GM23338 (cell line): ENCODE data around the gene LGALSL. TPM values are rescaled to one million over a fixed set of nuclear protein-coding genes. Genes with fewer than 3 reads are reported as not detected.
A peak's percentile ranks its signal among the peaks of the same experiment; 100 is the strongest.

ENCODE experiments used
- ATAC-seq: fragments of 200-7000 bp; cut with Tn5 transposase; 3 replicates; pipeline ENCODE4 v1.9.1; 2020
- DNase-seq: peaks from one replicate; pipeline ENCODE4 v3.0.0-alpha.2; 2015; ENCODE audit warnings: low spot score
- H2AFZ ChIP-seq: fragments of 200-600 bp; sonication (generic); 2 replicates; pipeline ENCODE4 v1.8.0; 2016; ENCODE audit warnings: antibody characterized with exemption, mild to moderate bottlenecking, moderate library complexity
- H3F3A ChIP-seq: fragments of 200-600 bp; sonication (generic); replicated peaks from 2 replicates; pipeline ENCODE4 v1.8.0; 2017; ENCODE audit warnings: antibody characterized with exemption, mixed run types, low read depth
- H3K27ac ChIP-seq: fragments of 200-600 bp; sonication (generic); 2 replicates; pipeline ENCODE4 v1.6.1; 2016; ENCODE audit warnings: low read depth
- H3K27me3 ChIP-seq: fragments of 200-600 bp; sonication (generic); 2 replicates; pipeline ENCODE4 v1.8.0; 2016; ENCODE audit warnings: mild to moderate bottlenecking, mixed run types, moderate library complexity; ENCODE audit not compliant: insufficient read depth
- H3K36me3 ChIP-seq: fragments of 200-600 bp; sonication (generic); 2 replicates; pipeline ENCODE4 v1.8.0; 2016; ENCODE audit warnings: mild to moderate bottlenecking; ENCODE audit not compliant: insufficient read depth
- H3K4me1 ChIP-seq: fragments of 200-600 bp; sonication (generic); 2 replicates; pipeline ENCODE4 v1.8.0; 2016; ENCODE audit warnings: mild to moderate bottlenecking, moderate library complexity; ENCODE audit not compliant: insufficient read depth
- H3K4me2 ChIP-seq: fragments of 200-600 bp; sonication (generic); 2 replicates; pipeline ENCODE4 v1.7.1; 2017; ENCODE audit warnings: mixed run types
- H3K4me3 ChIP-seq: fragments of 200-600 bp; sonication (generic); 2 replicates; pipeline ENCODE4 v1.6.1; 2016; ENCODE audit warnings: mixed run types
- H3K79me2 ChIP-seq: fragments of 200-600 bp; sonication (generic); replicated peaks from 2 replicates; pipeline ENCODE4 v1.8.0; 2017; ENCODE audit warnings: mild to moderate bottlenecking; ENCODE audit not compliant: insufficient read depth
- H3K9me2 ChIP-seq: fragments of 200-600 bp; sonication (generic); 2 replicates; pipeline ENCODE4 v1.8.0; 2017; ENCODE audit not compliant: insufficient read depth
- H4K20me1 ChIP-seq: fragments of 200-600 bp; sonication (generic); replicated peaks from 2 replicates; pipeline ENCODE4 v1.8.0; 2017; ENCODE audit warnings: mild to moderate bottlenecking; ENCODE audit not compliant: insufficient read depth
- H3K27ac Mint-ChIP-seq: 2 replicates; pipeline ENCODE4 v1.8.0; 2020; ENCODE audit warnings: inconsistent platforms, mild to moderate bottlenecking, moderate library complexity, mixed read lengths
- H3K27me3 Mint-ChIP-seq: 3 replicates; pipeline ENCODE4 v1.8.0; 2022; ENCODE audit warnings: low read depth, mild to moderate bottlenecking, moderate library complexity, mixed read lengths, inconsistent platforms; ENCODE audit not compliant: insufficient read depth, poor library complexity
- H3K36me3 Mint-ChIP-seq: 3 replicates; pipeline ENCODE4 v1.8.0; 2021; ENCODE audit warnings: low read depth, mild to moderate bottlenecking, inconsistent platforms, moderate library complexity, mixed read lengths
- H3K4me1 Mint-ChIP-seq: 3 replicates; pipeline ENCODE4 v1.8.0; 2020; ENCODE audit warnings: mild to moderate bottlenecking, inconsistent platforms, mixed read lengths
- H3K4me3 Mint-ChIP-seq: 3 replicates; pipeline ENCODE4 v1.8.0; 2021; ENCODE audit warnings: moderate library complexity, mild to moderate bottlenecking, inconsistent platforms, mixed read lengths
- H3K9me3 Mint-ChIP-seq: 3 replicates; pipeline ENCODE4 v1.8.0; 2020; ENCODE audit warnings: moderate library complexity, mild to moderate bottlenecking, inconsistent platforms, mixed read lengths
- CTCF ChIP-seq, 2 experiments: fragments of 200-600 bp in 1 of 2; sonication (generic) in 1 of 2; conservative IDR thresholded peaks; 2 replicates each; pipeline versions ENCODE4 v1.5.1 to v1.6.1; 2016 to 2017; ENCODE audit warnings: antibody characterized with exemption in 2 of 2, low read depth in 2 of 2, mild to moderate bottlenecking in 2 of 2, moderate library complexity in 1 of 2
- EZH2 ChIP-seq: fragments of 200-600 bp; sonication (generic); IDR thresholded peaks from one replicate; pipeline ENCODE4 v1.8.0; 2017; ENCODE audit warnings: antibody characterized with exemption, mild to moderate bottlenecking, low read depth; ENCODE audit not compliant: unreplicated experiment
- EZH2phosphoT487 ChIP-seq: fragments of 200-600 bp; sonication (generic); IDR thresholded peaks from one replicate; pipeline ENCODE4 v1.8.1; 2018; ENCODE audit warnings: antibody characterized with exemption; ENCODE audit not compliant: unreplicated experiment
- JUNB ChIP-seq: IDR thresholded peaks from one replicate; pipeline ENCODE4 v1.6.1; 2016; ENCODE audit warnings: antibody characterized with exemption; ENCODE audit not compliant: unreplicated experiment
- POLR2AphosphoS5 ChIP-seq: IDR thresholded peaks from 2 replicates; pipeline ENCODE4 v1.6.1; 2016; ENCODE audit warnings: antibody characterized with exemption, low read depth
- REST ChIP-seq: IDR thresholded peaks from one replicate; pipeline ENCODE4 v1.6.1; 2018; ENCODE audit warnings: antibody characterized with exemption; ENCODE audit not compliant: unreplicated experiment
- STAT1 ChIP-seq: IDR thresholded peaks from one replicate; pipeline ENCODE4 v1.6.1; 2016; ENCODE audit warnings: antibody characterized with exemption; ENCODE audit not compliant: unreplicated experiment
- ZNF331 ChIP-seq: fragments of 250-450 bp; sonication (Bioruptor Pico); IDR thresholded peaks from 2 replicates; pipeline ENCODE4 v1.5.0; 2020; ENCODE audit warnings: low read depth, mild to moderate bottlenecking, moderate library complexity
- ZNF462 ChIP-seq: fragments of 250-450 bp; sonication (Bioruptor Pico); IDR thresholded peaks from 2 replicates; pipeline ENCODE4 v1.5.0; 2020; ENCODE audit warnings: mild to moderate bottlenecking, moderate library complexity
- polyA plus RNA-seq: library from polyadenylated mRNA; unstranded; fragments of >200 nt; fragmentation: Nextera tagmentation; extraction: Ambion mirVana; gene quantifications from 2 replicates; pipeline ENCODE4 v1.2.1, GENCODE V29; 2016
- total RNA-seq: library from RNA; depleted of rRNA; stranded (reverse); fragments of >200 nt; shearing (Covaris generic); gene quantifications from 2 replicates; pipeline ENCODE4 v1.2.3, GENCODE V29; 2014

Gene LGALSL
- total and polyA plus RNA-seq, 2 experiments from 2014 or later: 20.6 to 28.4 TPM

GRCh38 chr2:64472881-64473280, 18.9 kb downstream of the LGALSL start (continued):
- TF ChIP-seq CTCF (conservative IDR thresholded peaks at IDR 0.05; ENCODE audit: low read depth in 2 of 2) (no peak), STAT1 (no peak), EZH2phosphoT487 (no peak), ZNF331 (CRISPR knock-in tag) (no peak), JUNB (no peak), REST (no peak)

GRCh38 chr2:64474121-64474571, 20.2 kb downstream of the LGALSL start:
- Histone ChIP-seq H3K36me3 (no peaks in the 10 kb centered on the region), H3K4me1 (peaks cover 12% of the 10 kb centered on the region), H3F3A (no peaks in the 10 kb centered on the region), H4K20me1 (no peaks in the 10 kb centered on the region), H3K4me3 (no peak overlapping the region), H3K79me2 (no peaks in the 10 kb centered on the region), H3K27ac (no peak overlapping the region), H3K4me2 (no peak overlapping the region), H3K9me2 (peaks cover 3% of the 10 kb centered on the region; the same call in 1 of the 2 replicates), H2AFZ (peak overlapping the region; percentile 88; the same call in 1 of the 2 replicates), H3K27me3 (no peaks in the 10 kb centered on the region)
- Mint-ChIP-seq H3K27me3 (peaks cover 6% of the 10 kb centered on the region), H3K27ac (peak overlapping the region; percentile 69; the same call in 1 of the 2 replicates), H3K9me3 (no peaks in the 10 kb centered on the region), H3K36me3 (no peaks in the 10 kb centered on the region), H3K4me1 (peaks cover 26% of the 10 kb centered on the region), H3K4me3 (no peak overlapping the region)
- DNase-seq (no peak), ATAC-seq (peak; percentile 63)
- TF ChIP-seq EZH2 (no peak), POLR2AphosphoS5 (peak; percentile 19; the same call in 1 of the 2 replicates)

- H3F3A ChIP-seq: no peaks in the 10 kb centered on the region
- no peak for ATAC-seq
- H3K4me1 Mint-ChIP-seq: peaks cover 22% of the 10 kb centered on the region
- no peak for TF ChIP-seq ZNF462 (CRISPR knock-in tag)
Measured at GRCh38 chr2:64474636-64475035, 20.7 kb downstream of the LGALSL start.

More at GRCh38 chr2:64474636-64475035, 20.7 kb downstream of the LGALSL start:
- Histone ChIP-seq H3K9me2 (peaks cover 3% of the 10 kb centered on the region; the same call in 1 of the 2 replicates), H3K4me2 (no peak overlapping the region), H2AFZ (peak overlapping the region; percentile 88; the same call in 1 of the 2 replicates), H3K79me2 (no peaks in the 10 kb centered on the region), H3K4me1 (peaks cover 12% of the 10 kb centered on the region), H3K4me3 (no peak overlapping the region), H3K36me3 (no peaks in the 10 kb centered on the region), H4K20me1 (no peaks in the 10 kb centered on the region), H3K27ac (no peak overlapping the region), H3K27me3 (no peaks in the 10 kb centered on the region)
- Mint-ChIP-seq H3K9me3 (no peaks in the 10 kb centered on the region), H3K27ac (peak overlapping the region; percentile 69; the same call in 1 of the 2 replicates), H3K36me3 (no peaks in the 10 kb centered on the region), H3K4me3 (no peak overlapping the region), H3K27me3 (peaks cover 6% of the 10 kb centered on the region)
- DNase-seq: no peak
